Erythroblast (primary cell): ENCODE measurements around the gene SERINC5.

ENCODE experiments used
- DNase-seq, 2 experiments: peaks; one replicate each; lab custom pipeline; 2025; lab: John Stamatoyannopoulos, UW
- GATA1 ChIP-seq: IDR thresholded peaks from 2 replicates; pipeline ENCODE4 v1.6.1; 2011; ENCODE audit warnings: low read depth, mild to moderate bottlenecking, control low read depth, low read length, moderate library complexity
- POLR2A ChIP-seq: IDR thresholded peaks from 2 replicates; pipeline ENCODE4 v1.6.1; 2011; ENCODE audit warnings: mild to moderate bottlenecking, low read length

The SERINC5 gene

DNA sequence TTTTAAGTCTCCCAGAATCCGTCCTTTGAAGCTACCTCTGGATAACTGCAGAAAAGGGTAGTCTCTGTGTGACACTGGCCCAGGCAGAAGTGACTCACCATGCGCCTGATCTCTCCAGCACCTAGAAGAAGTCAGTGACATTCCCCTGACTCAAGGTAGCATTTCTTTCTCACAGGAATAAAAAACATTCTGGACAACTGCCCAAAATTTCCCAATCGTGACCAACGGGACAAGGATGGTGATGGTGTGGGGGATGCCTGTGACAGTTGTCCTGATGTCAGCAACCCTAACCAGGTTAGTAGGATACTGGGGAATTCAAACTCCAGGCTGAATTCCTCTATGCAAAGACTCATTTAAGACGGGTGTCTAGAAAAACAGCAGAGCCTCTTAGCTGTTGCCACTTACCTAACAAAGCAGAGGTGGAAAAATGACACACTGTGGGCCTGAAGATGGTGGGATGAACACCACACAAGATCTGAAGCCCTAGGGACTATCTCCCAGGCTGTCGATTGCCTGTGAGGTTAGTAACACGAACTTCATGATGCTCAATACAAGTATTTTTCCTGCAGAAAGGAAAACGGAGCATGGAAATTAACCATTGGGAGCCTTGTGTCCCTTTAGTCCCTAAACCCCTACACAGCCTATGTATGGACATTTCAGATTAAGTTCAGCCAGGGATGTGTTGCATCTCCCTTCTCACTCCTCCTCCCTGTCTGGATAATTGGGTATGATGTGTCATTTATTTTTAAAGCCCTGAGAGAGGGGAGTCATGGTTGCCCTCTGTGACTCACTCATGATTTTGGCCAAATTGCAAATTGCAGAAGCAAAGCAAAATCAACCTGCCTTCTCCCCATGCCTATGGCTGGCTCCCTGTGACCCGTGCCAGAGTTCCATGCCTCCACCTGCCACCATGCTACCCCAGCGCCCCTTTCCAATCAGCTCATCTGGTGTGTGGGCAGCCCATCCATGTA lies 183.5 kb downstream of the SERINC5 start:
- no peak for TF ChIP-seq GATA1
- no peak for TF ChIP-seq POLR2A
- no peak for DNase-seq

DNA sequence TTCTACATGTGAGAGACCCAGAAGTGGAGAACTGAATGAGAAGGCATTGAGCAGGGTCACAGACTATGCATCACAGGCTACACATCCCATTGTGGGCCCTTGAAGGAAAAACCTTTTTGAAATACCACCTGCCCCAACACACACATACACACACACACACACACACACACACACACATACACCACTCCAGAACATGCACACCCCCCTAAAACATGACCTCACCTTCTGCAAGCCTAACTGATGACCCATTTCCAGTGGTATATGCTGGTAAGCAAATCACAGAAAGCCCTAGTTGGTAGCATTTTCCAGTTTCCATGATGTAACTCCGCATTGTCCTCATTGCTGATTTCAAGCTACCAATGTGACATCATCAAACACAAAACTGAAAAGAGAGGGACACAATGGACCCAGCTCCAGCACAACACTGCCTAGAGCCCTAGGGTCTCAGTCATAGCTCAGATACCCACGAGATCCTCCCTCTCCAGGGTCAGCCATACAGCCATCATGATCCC lies 184.3 kb downstream of the SERINC5 start:
- TF ChIP-seq POLR2A (no peak), GATA1 (no peak)
- no peak for DNase-seq

- DNase-seq = no peak
- no peak for TF ChIP-seq POLR2A
- TF ChIP-seq GATA1 = no peak
These were observed 185.4 kb downstream of the SERINC5 start for GRCh38 chr5:80070338-80071056.

DNA sequence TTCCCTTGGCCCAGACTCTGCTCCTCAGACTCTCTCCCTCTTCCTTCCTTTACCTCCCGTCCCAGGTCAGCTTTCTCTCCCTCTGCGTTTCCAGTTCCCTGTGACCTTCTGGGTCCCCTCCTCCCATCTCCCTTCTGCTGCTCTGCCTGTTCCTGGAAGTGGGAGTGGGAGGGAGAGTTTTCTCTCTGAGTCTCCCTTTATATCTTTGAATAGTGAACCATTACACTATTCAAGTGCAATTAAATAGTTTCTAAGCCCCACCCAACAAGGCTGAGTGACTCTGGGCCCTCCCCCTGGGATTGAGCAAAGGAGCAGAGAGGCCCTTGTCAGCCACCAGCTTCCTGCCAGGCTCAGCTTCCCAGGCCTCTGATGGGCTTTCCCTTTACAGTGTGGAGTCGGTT lies 185.9 kb downstream of the SERINC5 start:
- DNase-seq = no peak

DNA sequence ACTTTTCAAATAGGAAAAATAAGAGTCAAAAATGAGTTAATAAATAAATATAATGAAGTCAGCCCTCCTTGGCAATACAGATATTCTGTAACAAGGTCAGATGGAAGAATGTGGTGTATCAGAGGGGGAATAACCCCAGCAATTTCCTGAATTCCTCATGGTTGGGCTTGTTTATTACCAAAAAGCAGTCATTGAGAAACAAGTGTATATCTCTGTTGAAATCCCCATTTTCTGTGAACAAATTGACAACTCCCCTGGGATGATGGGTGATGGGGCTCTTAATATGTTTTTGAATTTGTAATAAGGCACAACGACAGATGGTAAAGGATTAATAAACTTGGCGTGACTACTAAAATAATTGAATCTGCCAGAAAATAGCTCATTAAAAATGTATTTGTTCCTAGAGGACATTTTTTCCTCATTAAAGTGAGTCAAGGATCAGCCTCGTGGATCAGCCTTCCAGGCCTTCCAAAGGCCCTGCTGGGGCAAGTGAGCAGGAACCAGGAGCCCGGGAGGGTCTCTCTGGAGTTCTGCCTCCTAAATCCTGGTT lies 186.5 kb downstream of the SERINC5 start:
- TF ChIP-seq GATA1 = no peak
- TF ChIP-seq POLR2A = no peak
- DNase-seq = no peak

More for the DNA sequence above, 185.9 kb downstream of the SERINC5 start:
- TF ChIP-seq GATA1 (no peak), POLR2A (no peak)

DNA sequence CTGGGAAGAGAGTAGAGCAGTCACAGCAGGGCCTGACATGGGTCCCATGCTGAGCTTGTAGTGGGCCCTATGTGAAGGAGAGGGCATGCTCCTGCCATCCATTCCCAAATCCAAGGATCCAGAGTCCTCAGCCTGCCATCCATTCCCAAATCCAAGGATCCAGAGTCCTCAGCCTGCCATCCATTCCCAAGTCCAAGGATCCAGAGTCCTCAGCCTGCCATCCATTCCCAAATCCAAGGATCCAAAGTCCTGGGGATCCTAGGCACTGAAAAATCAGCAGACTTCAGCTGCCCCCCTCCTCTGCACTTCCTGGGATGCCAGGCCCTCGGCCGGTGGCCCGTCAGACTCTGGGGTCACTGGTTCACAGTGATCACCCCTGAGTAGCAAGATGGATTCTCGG lies 187.1 kb downstream of the SERINC5 start:
- TF ChIP-seq POLR2A (no peak), GATA1 (no peak)
- DNase-seq = no peak

GRCh38 chr5:80068246-80068636 lies 187.6 kb downstream of the SERINC5 start:
- DNase-seq = no peak
- TF ChIP-seq GATA1 (no peak), POLR2A (no peak)

- TF ChIP-seq POLR2A (no peak), GATA1 (no peak)
- no peak for DNase-seq
These were observed 188.2 kb downstream of the SERINC5 start for GRCh38 chr5:80067531-80068245.

DNA sequence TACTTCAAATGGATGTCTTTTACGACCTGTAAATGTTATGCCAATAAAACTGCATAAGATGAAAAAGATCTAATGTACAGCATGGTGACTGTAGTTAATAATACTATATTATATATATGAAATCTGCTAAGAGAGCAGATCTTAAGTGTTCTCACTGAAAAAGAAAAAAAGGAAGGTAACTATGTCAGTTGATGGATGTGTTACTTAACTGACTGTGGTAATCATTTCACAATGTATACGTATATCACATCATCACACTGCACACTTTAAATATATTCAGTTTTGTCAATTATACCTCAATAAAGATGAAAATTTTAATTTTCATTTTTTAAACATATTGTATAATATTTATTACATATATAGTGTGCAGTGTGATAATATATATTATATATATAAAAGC lies 188.8 kb downstream of the SERINC5 start:
- no peak for TF ChIP-seq GATA1
- no peak for TF ChIP-seq POLR2A
- no peak for DNase-seq

- TF ChIP-seq POLR2A (no peak), GATA1 (no peak)
- DNase-seq = no peak
These were observed 191.7 kb downstream of the SERINC5 start for GRCh38 chr5:80064124-80064523.
